Right ventricle myocardium inferior (tissue), 1 donor: ENCODE measurements around the gene VPS54. TPM values are rescaled to one million over a fixed set of nuclear protein-coding genes. Genes with fewer than 3 reads are reported as not detected.

ENCODE experiments used
- ATAC-seq: fragments of 200-7000 bp; cut with Tn5 transposase; one replicate; pipeline ENCODE4 v1.9.1; 2020; ENCODE audit warnings: mild to moderate bottlenecking, moderate library complexity
- DNase-seq: peaks from one replicate; pipeline ENCODE4 v3.0.0; 2021; ENCODE audit errors: missing footprints
- intact Hi-C: fragments of 100-400 bp; cut with DNase I; formaldehyde crosslinking; loops from one replicate; pipeline ENCODE4 v1.11.0; 2022
- total RNA-seq: library from RNA; stranded (reverse); fragmentation: NEBNext Ultra II Directional; extraction: Animal tissue kit (Norgen Biotek cat#: 25700); gene quantifications from one replicate; pipeline ENCODE4 v1.2.1, GENCODE V29; 2021
- donor health status: DM: no; HTN: yes; CAD: no; lungs with severe emphysema.

The VPS54 gene
- total RNA-seq, 1 donor from 2014 or later: 10.0 TPM

GRCh38 chr2:63882395-63883105, 136.7 kb downstream of the VPS54 start:
- intact Hi-C loops: no loop called here
- ATAC-seq: no peak
- no peak for DNase-seq

GRCh38 chr2:63881205-63881604, 138.0 kb downstream of the VPS54 start:
- DNase-seq (no peak), ATAC-seq (no peak)
- intact Hi-C loops: no loop called here

GRCh38 chr2:63880625-63881024, 138.6 kb downstream of the VPS54 start:
- DNase-seq: no peak
- intact Hi-C loops: no loop called here
- ATAC-seq: no peak

- ATAC-seq (no peak), DNase-seq (no peak)
- intact Hi-C loops: loop anchor here (5.0 kb wide), 1 partner anchor 38 kb away; the partner anchor contains the start of gene UGP2
Measured at GRCh38 chr2:63879876-63880433, 139.3 kb downstream of the VPS54 start.

- intact Hi-C loops: loop anchor here (5.0 kb wide), 1 partner anchor 36 kb away; the partner anchor contains the start of gene UGP2
- DNase-seq: no peak
- no peak for ATAC-seq
Measured at GRCh38 chr2:63878486-63878885, 140.7 kb downstream of the VPS54 start.

GRCh38 chr2:63876311-63876710, 142.9 kb downstream of the VPS54 start:
- no peak for ATAC-seq
- intact Hi-C loops: loop anchor here (5.0 kb wide), 1 partner anchor 34 kb away; the partner anchor contains the start of gene UGP2

GRCh38 chr2:63875559-63876245, 143.5 kb downstream of the VPS54 start:
- intact Hi-C loops: loop anchor here (5.0 kb wide), 1 partner anchor 33 kb away; the partner anchor contains the start of gene UGP2
- no peak for DNase-seq
- ATAC-seq: peak; percentile 81

More at GRCh38 chr2:63876311-63876710, 142.9 kb downstream of the VPS54 start:
- DNase-seq: no peak

GRCh38 chr2:63875131-63875527, 144.1 kb downstream of the VPS54 start:
- ATAC-seq (no peak), DNase-seq (no peak)
- intact Hi-C loops: loop anchor here (5.0 kb wide), 1 partner anchor 33 kb away; the partner anchor contains the start of gene UGP2

GRCh38 chr2:63874204-63875130, 144.8 kb downstream of the VPS54 start:
- intact Hi-C loops: loop anchor here (5.0 kb wide), 1 partner anchor 32 kb away; the partner anchor contains the start of gene UGP2
- ATAC-seq: no peak
- no peak for DNase-seq

GRCh38 chr2:63872571-63873328, 146.5 kb downstream of the VPS54 start:
- ATAC-seq (peak; percentile 62), DNase-seq (no peak)
- intact Hi-C loops: no loop called here

- intact Hi-C loops: no loop called here
- ATAC-seq (no peak), DNase-seq (no peak)
Measured at GRCh38 chr2:63871864-63872263, 147.4 kb downstream of the VPS54 start.

- DNase-seq (no peak), ATAC-seq (no peak)
- intact Hi-C loops: no loop called here
Measured at GRCh38 chr2:63870679-63871078, 148.5 kb downstream of the VPS54 start.

GRCh38 chr2:63866009-63866709, 153.1 kb downstream of the VPS54 start:
- DNase-seq (no peak), ATAC-seq (no peak)
- intact Hi-C loops: no loop called here

- no peak for DNase-seq
- intact Hi-C loops: no loop called here
- no peak for ATAC-seq
Measured at GRCh38 chr2:63865159-63865799, 153.9 kb downstream of the VPS54 start.

- intact Hi-C loops: no loop called here
- ATAC-seq (no peak), DNase-seq (no peak)
Measured at GRCh38 chr2:63863707-63864106, 155.5 kb downstream of the VPS54 start.

- intact Hi-C loops: no loop called here
- DNase-seq: no peak
- no peak for ATAC-seq
Measured at GRCh38 chr2:63862806-63863205, 156.4 kb downstream of the VPS54 start.
